Stimulated activated CD8-positive, alpha-beta memory T cell treated with anti-CD3 and anti-CD28 coated beads, Interleukin-12 subunit alpha, Interleukin-12 subunit beta, amount 100 ng/mL, for 4 hours (primary cell): ENCODE results near the gene SARS2.
A peak's percentile ranks its signal among the peaks of the same experiment; 100 is the strongest.
"Not testable (repeated sequence)": the region's sequence is repeated elsewhere in the genome, so short reads cannot be mapped to it uniquely, and the experiment has no call there.

Experiments
- DNase-seq: peaks from one replicate; pipeline ENCODE4 v3.0.0-alpha.2; 2020; ENCODE audit warnings: low read depth

SARS2 gene

GRCh38 chr19:38929929-38930775 lies at the start of gene SARS2:
Gene SARS2 (minus strand): TSS chr19:38930763. CDS start chr19:38930736, 27 bp downstream.
- DNase-seq = peak; percentile 89

GRCh38 chr19:38979812-38980211 lies 49.2 kb upstream of the SARS2 start:
- DNase-seq = no peak

- DNase-seq = no peak
Measured at GRCh38 chr19:38978326-38978689, 47.7 kb upstream of the SARS2 start.

- no peak for DNase-seq
Measured at GRCh38 chr19:38977445-38978325, 47.1 kb upstream of the SARS2 start.

- DNase-seq = no peak
Measured at GRCh38 chr19:38975861-38976271, 45.3 kb upstream of the SARS2 start.

GRCh38 chr19:38975214-38975860 lies 44.8 kb upstream of the SARS2 start, which contains the start of gene FBXO17:
Gene FBXO17 (minus strand): TSS chr19:38975742. CDS start chr19:38950319, 25,423 bp downstream.
- DNase-seq = no peak

- no peak for DNase-seq
Measured at GRCh38 chr19:38974624-38975213, 44.2 kb upstream of the SARS2 start.

GRCh38 chr19:38971672-38972071 lies 41.1 kb upstream of the SARS2 start:
- no peak for DNase-seq

GRCh38 chr19:38970664-38971532 lies 40.3 kb upstream of the SARS2 start:
- DNase-seq = no peak

- not testable (repeated sequence) for DNase-seq
Measured at GRCh38 chr19:38966149-38966548, 35.6 kb upstream of the SARS2 start.

- no peak for DNase-seq
Measured at GRCh38 chr19:38964738-38965137, 34.2 kb upstream of the SARS2 start.

GRCh38 chr19:38959618-38960017 lies 29.1 kb upstream of the SARS2 start:
- no peak for DNase-seq

- DNase-seq = no peak
Measured at GRCh38 chr19:38958301-38958700, 27.7 kb upstream of the SARS2 start.

GRCh38 chr19:38956264-38956663 lies 25.7 kb upstream of the SARS2 start:
- DNase-seq = no peak

GRCh38 chr19:38953677-38954076 lies 23.1 kb upstream of the SARS2 start:
- DNase-seq = no peak

- no peak for DNase-seq
Measured at GRCh38 chr19:38952395-38953165, 22.0 kb upstream of the SARS2 start.

- no peak for DNase-seq
Measured at GRCh38 chr19:38951187-38951586, 20.6 kb upstream of the SARS2 start.

- DNase-seq = peak; percentile 72
Measured at GRCh38 chr19:38949580-38950367, 19.2 kb upstream of the SARS2 start.
